GM20431 (cell line): ENCODE results near the gene TIAM1.

Experiments
- in situ Hi-C: fragments of 300-500 bp; cut with MseI, MboI; formaldehyde crosslinking; loops from one replicate; pipeline ENCODE4 v1.15.0; 2020; ENCODE audit warnings: low sequenced_read_pairs; ENCODE audit not compliant: unreplicated experiment

TIAM1 gene

GRCh38 chr21:31110430-31110829 lies 233.6 kb downstream of the TIAM1 start:
- in situ Hi-C loops = no loop called here

- in situ Hi-C loops = no loop called here
Observed at GRCh38 chr21:31107871-31108270, 236.2 kb downstream of the TIAM1 start.

GRCh38 chr21:31107176-31107785 lies 236.8 kb downstream of the TIAM1 start:
- in situ Hi-C loops = no loop called here

GRCh38 chr21:31103571-31104265 lies 240.3 kb downstream of the TIAM1 start:
- in situ Hi-C loops = no loop called here

GRCh38 chr21:31103163-31103562 lies 240.9 kb downstream of the TIAM1 start:
- in situ Hi-C loops = no loop called here

- in situ Hi-C loops = loop anchor here (25.0 kb wide), 2 partner anchors 488 to 762 kb away; partner anchors contain the start of genes KRTAP23-1 and KRTAP27-1
Observed at GRCh38 chr21:31099122-31099521, 244.9 kb downstream of the TIAM1 start.

GRCh38 chr21:31098576-31099005 lies 245.5 kb downstream of the TIAM1 start:
- in situ Hi-C loops = loop anchor here (25.0 kb wide), 2 partner anchors 489 to 761 kb away; partner anchors contain the start of genes KRTAP23-1 and KRTAP27-1

GRCh38 chr21:31092832-31093625 lies 251.0 kb downstream of the TIAM1 start:
- in situ Hi-C loops = loop anchor here (25.0 kb wide), 2 partner anchors 494 to 756 kb away; partner anchors contain the start of genes KRTAP23-1 and KRTAP27-1

GRCh38 chr21:31090376-31090775 lies 253.7 kb downstream of the TIAM1 start:
- in situ Hi-C loops = loop anchor here (25.0 kb wide), 2 partner anchors 497 to 753 kb away; partner anchors contain the start of genes KRTAP23-1 and KRTAP27-1

- in situ Hi-C loops = loop anchor here (10.0 to 25.0 kb wide), 3 partner anchors 254 to 751 kb away; partner anchors contain the start of genes KRTAP23-1 and KRTAP27-1
Observed at GRCh38 chr21:31088474-31088751, 255.6 kb downstream of the TIAM1 start.

- in situ Hi-C loops = loop anchor here (10.0 to 25.0 kb wide), 3 partner anchors 253 to 751 kb away; partner anchors contain the start of genes KRTAP23-1 and KRTAP27-1
Observed at GRCh38 chr21:31087639-31088473, 256.2 kb downstream of the TIAM1 start.

GRCh38 chr21:31084689-31085088 lies 259.4 kb downstream of the TIAM1 start:
- in situ Hi-C loops = loop anchor here (10.0 to 25.0 kb wide), 3 partner anchors 250 to 747 kb away; partner anchors contain the start of genes KRTAP23-1 and KRTAP27-1

- in situ Hi-C loops = loop anchor here (25.0 kb wide), 2 partner anchors 509 to 741 kb away; partner anchors contain the start of genes KRTAP23-1 and KRTAP27-1
Observed at GRCh38 chr21:31078796-31079195, 265.3 kb downstream of the TIAM1 start.

GRCh38 chr21:31078216-31078615 lies 265.8 kb downstream of the TIAM1 start:
- in situ Hi-C loops = loop anchor here (25.0 kb wide), 2 partner anchors 509 to 741 kb away; partner anchors contain the start of genes KRTAP23-1 and KRTAP27-1

- in situ Hi-C loops = loop anchor here (25.0 kb wide), 2 partner anchors 511 to 739 kb away; partner anchors contain the start of genes KRTAP23-1 and KRTAP27-1
Observed at GRCh38 chr21:31075848-31076247, 268.2 kb downstream of the TIAM1 start.

- in situ Hi-C loops = no loop called here
Observed at GRCh38 chr21:31072533-31072932, 271.5 kb downstream of the TIAM1 start.
